GM18505 (cell line): ENCODE results near the gene PRDM10.
"Not testable (repeated sequence)": the region's sequence is repeated elsewhere in the genome, so short reads cannot be mapped to it uniquely, and the experiment has no call there.

Source experiments
- ATAC-seq: cut with Tn5 transposase; IDR thresholded peaks from one replicate; pipeline ENCODE4 v1.9.1; 2021; ENCODE audit not compliant: unreplicated experiment
- POLR2A ChIP-seq: IDR thresholded peaks from 4 replicates; pipeline ENCODE4 v1.6.1; 2011; ENCODE audit warnings: borderline replicate concordance; ENCODE audit not compliant: insufficient read depth, insufficient read length; ENCODE audit errors: extremely low read depth

The PRDM10 gene

DNA sequence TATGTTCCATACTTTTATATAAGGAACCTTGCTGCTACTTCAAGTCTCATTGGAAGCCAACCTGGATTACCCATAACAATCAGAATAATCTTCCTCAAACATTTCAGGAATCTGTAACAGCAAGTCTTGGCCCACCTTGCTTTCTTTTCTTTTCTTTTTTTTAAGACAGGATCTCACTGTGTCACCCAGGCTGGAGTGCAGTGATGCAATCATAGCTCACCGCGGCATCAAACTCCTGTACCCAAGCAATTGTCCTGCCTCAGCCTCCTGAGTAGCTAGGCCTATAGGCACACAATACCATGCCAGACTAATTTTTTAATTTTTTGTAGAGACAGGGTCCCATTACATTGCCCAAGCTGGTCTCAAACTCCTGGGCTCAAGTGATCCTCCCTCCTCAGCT is 29.3 kb upstream of the PRDM10 start:
- no peak for TF ChIP-seq POLR2A
- no peak for ATAC-seq

DNA sequence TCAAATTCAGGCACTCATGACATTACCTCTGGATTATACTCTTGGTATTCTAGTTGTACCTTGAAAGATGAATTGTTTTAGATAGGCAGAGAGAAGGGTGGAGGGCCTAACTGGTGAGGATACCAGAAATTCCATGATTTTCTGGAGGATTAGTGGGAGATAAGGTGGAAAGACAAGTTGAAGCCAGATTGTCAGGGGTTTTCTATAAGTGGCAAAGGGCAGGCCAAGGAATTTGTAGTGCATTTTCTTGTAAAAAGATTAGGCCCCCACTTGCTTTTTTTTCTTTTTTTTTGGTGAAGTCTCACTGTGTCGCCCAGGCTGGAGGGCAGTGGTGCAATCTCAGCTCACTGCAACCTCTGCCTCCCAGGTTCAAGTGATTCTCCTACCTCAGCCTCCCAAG is 28.4 kb upstream of the PRDM10 start:
- TF ChIP-seq POLR2A: no peak
- no peak for ATAC-seq

DNA sequence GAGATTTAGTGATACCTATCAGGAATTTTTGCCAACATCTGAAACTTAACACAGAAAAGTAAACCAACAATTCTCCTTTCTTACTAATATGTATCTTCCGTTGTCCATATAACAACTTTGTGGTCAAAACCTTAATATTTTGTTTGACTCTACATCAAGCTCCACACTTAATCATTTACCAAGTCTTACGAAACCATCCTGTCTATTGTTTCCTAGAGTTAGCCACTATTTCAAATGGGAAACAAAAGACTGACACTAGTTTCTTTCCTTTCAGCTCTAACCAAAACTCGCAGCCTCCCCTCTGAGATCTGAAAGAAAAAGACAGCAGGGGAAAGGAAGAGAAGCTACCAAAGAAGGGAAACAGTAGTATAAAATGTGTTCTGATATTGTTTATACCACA is 26.5 kb upstream of the PRDM10 start:
- ATAC-seq: no peak

DNA sequence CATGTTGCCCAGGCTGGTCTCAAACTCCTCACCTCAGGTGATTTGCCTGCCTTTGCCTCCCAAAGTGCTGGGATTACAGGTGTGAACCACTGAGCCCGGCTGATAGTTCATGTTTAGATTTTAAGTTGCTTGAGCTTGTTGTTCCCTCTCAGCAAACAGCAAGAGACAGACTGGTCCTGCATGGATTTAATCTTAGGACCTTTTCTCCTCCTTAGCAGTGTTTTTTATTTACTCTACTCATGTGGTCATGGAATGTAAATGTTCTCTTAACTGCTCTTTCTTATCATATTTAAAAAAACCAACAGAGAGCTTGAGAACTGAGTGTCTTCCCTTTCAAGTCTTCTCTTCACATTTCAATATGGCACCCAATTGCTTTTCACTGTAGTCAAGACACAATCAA is 22.7 kb upstream of the PRDM10 start:
- no peak for ATAC-seq
- no peak for TF ChIP-seq POLR2A

More for the DNA sequence above, 26.5 kb upstream of the PRDM10 start:
- TF ChIP-seq POLR2A: no peak

DNA sequence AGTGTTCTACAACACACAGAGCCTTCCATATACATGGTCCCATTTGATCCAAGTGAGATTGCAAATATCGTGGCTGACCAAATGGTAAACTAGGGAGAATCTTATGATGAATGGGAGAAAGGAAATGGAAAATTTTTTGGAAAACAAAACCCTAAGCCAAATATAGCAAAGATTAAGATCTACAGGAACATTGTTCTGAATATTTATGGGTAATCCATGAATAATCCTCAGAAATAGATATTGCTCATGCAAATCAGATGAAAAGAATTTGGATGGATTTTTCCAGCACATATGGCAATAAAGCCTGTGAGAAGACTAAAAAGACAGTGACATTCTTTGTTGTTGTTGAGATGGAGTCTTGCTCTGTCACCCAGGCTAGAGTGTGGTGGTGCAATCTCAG is 21.7 kb upstream of the PRDM10 start:
- TF ChIP-seq POLR2A: no peak
- ATAC-seq: no peak

DNA sequence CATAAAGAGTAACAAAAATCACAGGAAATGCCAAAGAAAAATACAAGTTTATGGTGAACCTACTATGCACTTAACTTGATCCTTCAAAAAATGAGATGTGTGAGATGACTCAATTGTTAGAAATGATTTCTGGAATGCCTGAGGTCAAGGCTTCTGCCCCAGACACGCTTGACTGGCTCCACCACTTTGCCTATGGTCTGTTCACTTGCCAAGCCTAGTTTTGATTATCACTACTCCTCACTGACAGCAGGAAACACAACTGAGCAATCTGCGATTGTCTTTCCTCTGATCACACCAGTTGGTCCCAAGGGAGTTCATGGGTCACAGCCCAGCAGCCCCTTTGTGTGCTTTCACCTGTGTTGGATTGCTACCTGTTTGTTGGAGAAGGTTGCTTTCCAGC is 20.6 kb upstream of the PRDM10 start:
- no peak for TF ChIP-seq POLR2A
- ATAC-seq: peak; percentile 93

DNA sequence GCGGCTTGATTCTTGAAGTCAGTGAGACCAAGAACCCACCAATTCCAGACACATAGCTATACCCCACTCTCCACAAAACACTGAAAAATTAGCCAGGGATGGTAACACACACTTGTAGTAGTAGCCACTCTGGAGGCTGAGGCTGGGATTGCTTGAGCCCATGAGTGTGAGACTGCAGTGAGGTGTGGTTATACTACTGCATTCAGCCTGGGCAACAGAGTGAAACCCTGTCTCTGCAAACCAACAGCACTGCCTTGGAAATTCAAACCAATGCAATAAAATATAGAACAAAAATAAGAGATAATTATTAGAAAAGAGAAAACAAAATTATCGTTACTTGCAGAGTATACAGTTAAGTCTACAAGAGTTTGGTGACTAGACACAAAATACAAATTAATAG is 20.2 kb upstream of the PRDM10 start:
- ATAC-seq: peak; percentile 35
- no peak for TF ChIP-seq POLR2A

DNA sequence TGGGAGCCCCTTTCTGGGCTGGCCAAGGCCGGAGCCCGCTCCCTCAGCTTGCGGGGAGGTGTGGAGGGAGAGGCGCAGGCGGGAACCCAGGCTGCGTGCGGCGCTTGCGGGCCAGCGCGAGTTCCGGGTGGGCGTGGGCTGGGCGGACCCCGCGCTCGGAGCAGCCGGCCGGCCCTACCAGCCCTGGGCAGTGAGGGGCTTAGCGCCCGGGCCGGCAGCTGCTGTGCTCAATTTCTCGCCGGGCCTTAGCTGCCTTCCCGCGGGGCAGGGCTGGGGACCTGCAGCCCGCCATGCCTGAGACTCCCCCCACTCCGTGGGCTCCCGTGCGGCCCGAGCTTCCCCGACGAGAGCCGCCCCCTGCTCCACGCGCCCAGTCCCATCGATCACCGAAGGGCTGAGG is 19.0 kb upstream of the PRDM10 start:
- not testable (repeated sequence) for ATAC-seq

DNA sequence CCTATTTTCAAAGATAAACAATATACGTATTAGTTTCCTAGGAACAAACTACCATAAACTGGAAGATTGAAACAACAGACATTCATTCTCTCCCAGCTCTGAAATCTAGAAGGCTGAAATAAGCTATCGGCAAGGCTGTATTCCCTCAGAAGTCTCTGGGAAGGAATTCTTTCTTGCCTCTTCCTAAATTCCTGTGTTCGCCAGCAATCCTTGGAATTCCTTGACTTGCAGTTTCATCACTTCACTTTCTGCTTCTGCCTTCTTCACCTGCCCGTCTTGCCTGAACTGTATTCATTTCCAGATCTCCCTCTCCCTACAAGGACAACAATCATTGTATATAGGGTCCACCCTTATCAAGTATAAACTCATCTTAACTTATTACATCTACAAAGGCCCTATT is 17.7 kb upstream of the PRDM10 start:
- no peak for ATAC-seq
- no peak for TF ChIP-seq POLR2A

DNA sequence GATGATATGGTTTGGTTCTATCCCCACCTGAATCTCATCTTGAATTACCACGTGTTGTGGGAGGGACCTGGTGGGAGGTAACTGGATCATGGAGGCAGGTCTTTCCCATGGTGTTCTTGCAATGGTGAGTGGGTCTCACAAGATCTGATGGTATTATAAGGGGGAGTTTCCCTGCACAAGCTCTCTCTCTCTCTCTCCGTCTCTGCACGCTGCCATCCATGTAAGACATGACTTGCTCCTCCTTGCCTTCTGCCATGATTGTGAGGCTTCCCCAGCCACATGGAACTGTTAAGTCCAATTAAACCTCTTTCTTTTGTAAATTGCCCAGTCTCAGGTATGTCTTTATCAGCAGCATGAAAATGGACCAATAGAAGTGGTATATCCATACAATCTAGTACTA is 13.2 kb upstream of the PRDM10 start:
- ATAC-seq: not testable (repeated sequence)

DNA sequence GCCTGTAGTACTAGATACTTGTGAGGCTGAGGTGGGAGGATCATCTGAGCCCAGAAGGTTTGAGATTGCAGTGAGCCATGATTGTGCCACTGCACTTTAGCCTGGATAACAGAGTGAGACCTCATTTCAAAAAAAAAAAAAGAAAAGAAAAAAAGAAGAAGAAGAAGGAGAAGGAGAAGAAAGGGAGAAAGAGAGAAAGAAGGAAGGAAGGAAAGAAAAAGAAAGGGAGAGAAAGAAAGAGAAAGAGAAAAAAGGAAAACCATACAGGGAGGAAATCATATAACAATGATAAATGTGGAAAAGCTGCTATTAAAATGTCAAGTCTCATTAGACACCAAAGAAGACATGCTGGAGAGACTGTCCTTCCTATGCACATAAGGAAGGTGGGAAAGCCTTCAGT is 5.7 kb upstream of the PRDM10 start:
- ATAC-seq: no peak
- no peak for TF ChIP-seq POLR2A

DNA sequence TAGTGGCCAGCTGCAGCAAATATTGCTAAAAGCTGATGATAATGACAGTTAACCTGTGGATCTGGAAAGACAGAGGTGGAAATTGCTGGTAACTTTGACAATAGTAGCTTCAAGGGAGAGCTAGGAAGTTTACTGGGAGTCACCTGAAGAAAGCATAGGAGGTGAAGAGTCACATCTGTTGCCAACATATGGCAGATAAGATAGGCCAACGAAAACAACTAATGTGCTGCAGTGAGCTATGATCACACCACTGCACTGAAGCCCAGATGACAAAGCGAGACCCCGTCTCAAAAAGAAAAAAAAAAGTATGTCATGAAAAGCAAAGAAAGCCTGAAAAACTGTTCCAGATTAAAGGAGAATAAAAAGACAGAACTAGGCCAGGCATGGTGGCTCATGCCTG is 4.3 kb upstream of the PRDM10 start:
- no peak for TF ChIP-seq POLR2A
- ATAC-seq: no peak

DNA sequence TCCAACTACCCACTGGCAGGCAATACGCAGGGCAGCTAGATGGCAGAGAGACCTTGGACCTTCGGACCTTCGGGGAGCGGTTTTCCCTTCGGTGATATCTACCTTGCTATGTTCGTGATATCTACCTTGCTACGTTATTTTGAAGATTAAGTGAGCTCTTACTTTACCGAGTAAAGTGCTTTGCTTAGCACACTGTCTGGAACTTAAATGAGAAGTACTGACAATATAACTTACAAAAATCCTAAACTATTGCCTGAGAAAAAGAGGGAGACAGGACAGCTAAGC is 1.0 kb upstream of the PRDM10 start:
- no peak for ATAC-seq
- TF ChIP-seq POLR2A: no peak

DNA sequence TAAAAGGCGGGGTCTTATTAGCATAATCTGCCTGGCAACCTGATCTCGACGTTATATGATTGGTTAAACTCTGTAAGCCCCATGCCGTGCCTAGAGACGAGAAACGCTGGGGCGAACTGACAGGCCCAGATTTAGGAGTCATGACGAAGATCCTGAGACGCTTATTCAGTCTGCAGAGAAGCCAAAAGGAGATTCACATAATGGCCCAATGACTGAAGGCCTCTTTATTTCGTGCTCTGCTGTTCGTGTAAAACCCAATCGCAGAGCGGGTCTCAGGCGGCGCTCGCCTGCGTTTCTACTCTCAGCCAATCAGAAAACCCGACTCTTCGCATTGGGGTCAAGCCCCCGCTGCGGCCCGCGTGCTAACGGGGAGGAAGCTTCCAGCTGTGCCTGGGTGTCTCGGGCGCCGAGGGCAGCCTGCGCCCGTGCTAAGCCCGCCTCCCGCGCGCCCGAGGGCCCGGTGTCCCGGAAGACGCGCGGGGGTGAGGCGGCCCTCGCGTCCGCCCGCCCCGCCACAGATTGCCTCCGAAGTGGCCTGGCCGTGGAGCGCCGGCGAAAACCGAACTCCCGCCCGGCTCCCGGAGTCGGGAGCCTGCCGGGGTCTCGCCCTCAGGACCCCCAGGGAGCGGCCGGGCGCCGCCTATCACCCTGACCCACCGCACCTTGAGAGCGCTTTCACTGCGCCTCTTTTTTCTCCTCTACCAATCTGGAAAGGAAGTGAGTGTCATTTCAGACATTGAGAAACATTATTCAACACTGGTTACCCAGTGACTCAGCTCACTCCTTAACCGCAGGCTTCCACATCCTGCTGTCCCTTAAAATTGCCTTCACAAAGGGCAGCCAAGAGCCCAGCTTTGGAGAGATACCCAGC is 446 bp upstream of the PRDM10 start:
- peak; percentile 84 for TF ChIP-seq POLR2A
- ATAC-seq: peak; percentile 72
